Measurements from ENCODE around the gene ATG101. TPM values are rescaled to one million over a fixed set of nuclear protein-coding genes. Genes with fewer than 3 reads are reported as not detected.

ATG101 gene
- total and polyA plus RNA-seq, 7 experiments from 2014 or later = 20.7 to 39.7 (median 30.9) TPM

GRCh38 chr12:52062167-52063081 is 7.4 kb upstream of the ATG101 start:
- Histone ChIP-seq H3K9me3 (ENCODE audit: control insufficient read depth in 2 of 3, low read length in 3 of 3) (no peaks in the 10 kb centered on the region), H3K27ac (ENCODE audit: low read depth, low read length) (no peak overlapping the region), H3K27me3 (ENCODE audit: control insufficient read depth in 2 of 2, insufficient read depth in 2 of 2, low read length in 2 of 2) (no peaks in the 10 kb centered on the region), H3K4me3 (ENCODE audit: low read length) (no peak overlapping the region), H3K36me3 (ENCODE audit: control insufficient read depth in 2 of 3, insufficient read depth in 3 of 3, low read length in 3 of 3) (peaks cover 0 to 8% (median 0%) of the 10 kb centered on the region in 3 experiments), H3K4me1 (ENCODE audit: control insufficient read depth in 2 of 2, insufficient read depth in 2 of 2, low read length in 2 of 2) (no peaks in the 10 kb centered on the region)
- no peak overlapping the region for H3K27ac Mint-ChIP-seq
- DNase-seq = no peak
- H3K4me1 Mint-ChIP-seq = peaks cover 0 to 4% (median 0%) of the 10 kb centered on the region in 7 donors
- ChIA-PET CTCF (interaction anchor here (1.1 to 2.6 kb wide), 2 partner anchors 33 to 36 kb away, joined by 3 to 19 read pairs; no protein-coding TSS in a partner anchor), POLR2A (interaction anchor here (0.5 to 1.4 kb wide), 3 partner anchors 30 to 173 kb away, joined by 3 read pairs; no protein-coding TSS in a partner anchor)
- no peaks in the 10 kb centered on the region for H3K36me3 Mint-ChIP-seq
- peaks cover 0 to 5% (median 0%) of the 10 kb centered on the region in 5 donors for H3K27me3 Mint-ChIP-seq
- intact Hi-C loops (cut with micrococcal nuclease) = no loop called here
- H3K9me3 Mint-ChIP-seq = no peaks in the 10 kb centered on the region
- no peak overlapping the region for H3K4me3 Mint-ChIP-seq
- ATAC-seq = no peak

GRCh38 chr12:52063082-52063924 is 6.5 kb upstream of the ATG101 start:
- H3K27me3 ChIP-seq (ENCODE audit: control insufficient read depth in 2 of 2, insufficient read depth in 2 of 2, low read length in 2 of 2) = no peaks in the 10 kb centered on the region
- peaks cover 0 to 4% (median 0%) of the 10 kb centered on the region in 7 donors for H3K4me1 Mint-ChIP-seq
- peaks cover 0 to 6% (median 0%) of the 10 kb centered on the region in 3 experiments for H3K36me3 ChIP-seq (ENCODE audit: control insufficient read depth in 2 of 3, insufficient read depth in 3 of 3, low read length in 3 of 3)
- peak overlapping the region in 1 of 9 donors; percentile 27 for H3K27ac Mint-ChIP-seq
- peaks cover 0 to 5% (median 0%) of the 10 kb centered on the region in 5 donors for H3K27me3 Mint-ChIP-seq
- POLR2A ChIA-PET = interaction anchor here (0.6 kb wide), 1 partner anchor 692 kb away, joined by 3 read pairs; no protein-coding TSS in a partner anchor
- H3K4me1 ChIP-seq (ENCODE audit: control insufficient read depth in 2 of 2, insufficient read depth in 2 of 2, low read length in 2 of 2) = no peaks in the 10 kb centered on the region
- H3K4me3 ChIP-seq (ENCODE audit: low read length) = no peak overlapping the region
- H3K4me3 Mint-ChIP-seq = no peak overlapping the region
- DNase-seq = no peak
- H3K36me3 Mint-ChIP-seq = no peaks in the 10 kb centered on the region
- no peaks in the 10 kb centered on the region for H3K9me3 ChIP-seq (ENCODE audit: control insufficient read depth in 2 of 3, low read length in 3 of 3)
- intact Hi-C loops (cut with micrococcal nuclease) = no loop called here
- H3K9me3 Mint-ChIP-seq = no peaks in the 10 kb centered on the region
- CTCF ChIA-PET = interaction anchor here (1.1 to 2.6 kb wide), 2 partner anchors 34 to 37 kb away, joined by 3 to 19 read pairs; no protein-coding TSS in a partner anchor
- ATAC-seq = no peak
- no peak overlapping the region for H3K27ac ChIP-seq (ENCODE audit: low read depth, low read length)

GRCh38 chr12:52063981-52064649 is 5.7 kb upstream of the ATG101 start:
- Mint-ChIP-seq H3K4me1 (peaks cover 0 to 7% (median 3%) of the 10 kb centered on the region in 7 donors), H3K36me3 (no peaks in the 10 kb centered on the region), H3K27me3 (peaks cover 0 to 5% (median 0%) of the 10 kb centered on the region in 5 donors), H3K4me3 (no peak overlapping the region), H3K9me3 (no peaks in the 10 kb centered on the region), H3K27ac (no peak overlapping the region)
- intact Hi-C loops (cut with micrococcal nuclease) = no loop called here
- ChIA-PET CTCF (interaction anchor here (1.1 kb wide), 2 partner anchors 35 to 38 kb away, joined by 3 read pairs; no protein-coding TSS in a partner anchor), POLR2A (interaction anchor here (0.6 kb wide), 1 partner anchor 693 kb away, joined by 3 read pairs; no protein-coding TSS in a partner anchor)
- DNase-seq = no peak
- ATAC-seq = no peak
- H3K9me3 ChIP-seq (ENCODE audit: control insufficient read depth in 2 of 3, low read length in 3 of 3) = no peaks in the 10 kb centered on the region
- H3K4me3 ChIP-seq (ENCODE audit: low read length) = no peak overlapping the region
- peaks cover 1 to 3% of the 10 kb centered on the region in 2 donors for H3K4me1 ChIP-seq (ENCODE audit: control insufficient read depth in 2 of 2, insufficient read depth in 2 of 2, low read length in 2 of 2)
- H3K36me3 ChIP-seq (ENCODE audit: control insufficient read depth in 2 of 3, insufficient read depth in 3 of 3, low read length in 3 of 3) = peaks cover 0 to under 1% (median 0%) of the 10 kb centered on the region in 3 experiments
- no peaks in the 10 kb centered on the region for H3K27me3 ChIP-seq (ENCODE audit: control insufficient read depth in 2 of 2, insufficient read depth in 2 of 2, low read length in 2 of 2)
- no peak overlapping the region for H3K27ac ChIP-seq (ENCODE audit: low read depth, low read length)

GRCh38 chr12:52066346-52067080 is 3.3 kb upstream of the ATG101 start:
- H3K4me3 Mint-ChIP-seq = peak overlapping the region in 3 of 10 donors; percentile 2 to 34 (median 15)
- H3K4me1 ChIP-seq (ENCODE audit: control insufficient read depth in 2 of 2, insufficient read depth in 2 of 2, low read length in 2 of 2) = peaks cover 15 to 16% of the 10 kb centered on the region in 2 donors
- no peaks in the 10 kb centered on the region for H3K9me3 Mint-ChIP-seq
- ATAC-seq = no peak
- peaks cover 13 to 30% (median 23%) of the 10 kb centered on the region in 7 donors for H3K4me1 Mint-ChIP-seq
- DNase-seq = no peak
- POLR2A ChIA-PET = interaction anchor here (0.6 kb wide), 1 partner anchor 14 kb away, joined by 3 read pairs; no protein-coding TSS in a partner anchor
- H3K27me3 ChIP-seq (ENCODE audit: control insufficient read depth in 2 of 2, insufficient read depth in 2 of 2, low read length in 2 of 2) = no peaks in the 10 kb centered on the region
- H3K27ac Mint-ChIP-seq = peak overlapping the region in 2 of 9 donors; percentile 55 to 66
- peaks cover 0 to 5% (median 0%) of the 10 kb centered on the region in 5 donors for H3K27me3 Mint-ChIP-seq
- no peaks in the 10 kb centered on the region for H3K9me3 ChIP-seq (ENCODE audit: control insufficient read depth in 2 of 3, low read length in 3 of 3)
- CTCF ChIA-PET = interaction anchor here (0.7 to 21.9 kb wide), 2 partner anchors 41 to 115 kb away, joined by 3 to 457 read pairs; no protein-coding TSS in a partner anchor
- H3K27ac ChIP-seq (ENCODE audit: low read depth, low read length) = no peak overlapping the region
- peaks cover 0 to 1% (median 0%) of the 10 kb centered on the region in 5 donors for H3K36me3 Mint-ChIP-seq
- intact Hi-C loops (cut with micrococcal nuclease) = loop anchor here in 1 of 2 donors (5.0 kb wide), 1 partner anchor 1304 kb away; the partner anchor contains the start of gene ATF1
- H3K4me3 ChIP-seq (ENCODE audit: low read length) = no peak overlapping the region
- peaks cover 0 to 7% (median 0%) of the 10 kb centered on the region in 3 experiments for H3K36me3 ChIP-seq (ENCODE audit: control insufficient read depth in 2 of 3, insufficient read depth in 3 of 3, low read length in 3 of 3)

GRCh38 chr12:52067081-52067374 is 2.8 kb upstream of the ATG101 start:
- intact Hi-C loops (cut with micrococcal nuclease) = loop anchor here in 1 of 2 donors (5.0 kb wide), 1 partner anchor 1305 kb away; the partner anchor contains the start of gene ATF1
- no peak overlapping the region for H3K27ac ChIP-seq (ENCODE audit: low read depth, low read length)
- ChIA-PET CTCF (interaction anchor here (21.9 kb wide), 1 partner anchor 41 kb away, joined by 457 read pairs; no protein-coding TSS in a partner anchor), POLR2A (no interaction called here)
- Mint-ChIP-seq H3K9me3 (no peaks in the 10 kb centered on the region), H3K36me3 (peaks cover 0 to 1% (median 0%) of the 10 kb centered on the region in 5 donors), H3K27ac (peak overlapping the region in 3 of 9 donors; percentile 10 to 55 (median 41)), H3K27me3 (peaks cover 0 to 5% (median 0%) of the 10 kb centered on the region in 5 donors), H3K4me1 (peaks cover 17 to 35% (median 27%) of the 10 kb centered on the region in 7 donors), H3K4me3 (peak overlapping the region in 2 of 10 donors; percentile 16 to 34)
- no peaks in the 10 kb centered on the region for H3K9me3 ChIP-seq (ENCODE audit: control insufficient read depth in 2 of 3, low read length in 3 of 3)
- H3K4me3 ChIP-seq (ENCODE audit: low read length) = no peak overlapping the region
- DNase-seq (no peak), ATAC-seq (no peak)
- H3K27me3 ChIP-seq (ENCODE audit: control insufficient read depth in 2 of 2, insufficient read depth in 2 of 2, low read length in 2 of 2) = no peaks in the 10 kb centered on the region
- H3K4me1 ChIP-seq (ENCODE audit: control insufficient read depth in 2 of 2, insufficient read depth in 2 of 2, low read length in 2 of 2) = peaks cover 16 to 19% of the 10 kb centered on the region in 2 donors
- H3K36me3 ChIP-seq (ENCODE audit: control insufficient read depth in 2 of 3, insufficient read depth in 3 of 3, low read length in 3 of 3) = peaks cover 0 to 7% (median 0%) of the 10 kb centered on the region in 3 experiments

Measured in naive thymus-derived CD4-positive, alpha-beta T cell (primary cell).